CD4-positive, alpha-beta T cell treated with Interleukin-21 for 1 hour (primary cell): Measurements from ENCODE around the gene HMGB3.
"Not testable (repeated sequence)": the region's sequence is repeated elsewhere in the genome, so short reads cannot be mapped to it uniquely, and the experiment has no call there.

ENCODE experiments used
- DNase-seq: peaks from one replicate; pipeline ENCODE4 v3.0.0-alpha.2; 2020

HMGB3 gene

GRCh38 chrX:150980186-150980585, 2.9 kb upstream of the HMGB3 start:
- no peak for DNase-seq

- no peak for DNase-seq
Measured at GRCh38 chrX:150980711-150981110, 2.4 kb upstream of the HMGB3 start.

- DNase-seq = no peak
Measured at GRCh38 chrX:150982235-150982787, 824 bp upstream of the HMGB3 start.

DNA sequence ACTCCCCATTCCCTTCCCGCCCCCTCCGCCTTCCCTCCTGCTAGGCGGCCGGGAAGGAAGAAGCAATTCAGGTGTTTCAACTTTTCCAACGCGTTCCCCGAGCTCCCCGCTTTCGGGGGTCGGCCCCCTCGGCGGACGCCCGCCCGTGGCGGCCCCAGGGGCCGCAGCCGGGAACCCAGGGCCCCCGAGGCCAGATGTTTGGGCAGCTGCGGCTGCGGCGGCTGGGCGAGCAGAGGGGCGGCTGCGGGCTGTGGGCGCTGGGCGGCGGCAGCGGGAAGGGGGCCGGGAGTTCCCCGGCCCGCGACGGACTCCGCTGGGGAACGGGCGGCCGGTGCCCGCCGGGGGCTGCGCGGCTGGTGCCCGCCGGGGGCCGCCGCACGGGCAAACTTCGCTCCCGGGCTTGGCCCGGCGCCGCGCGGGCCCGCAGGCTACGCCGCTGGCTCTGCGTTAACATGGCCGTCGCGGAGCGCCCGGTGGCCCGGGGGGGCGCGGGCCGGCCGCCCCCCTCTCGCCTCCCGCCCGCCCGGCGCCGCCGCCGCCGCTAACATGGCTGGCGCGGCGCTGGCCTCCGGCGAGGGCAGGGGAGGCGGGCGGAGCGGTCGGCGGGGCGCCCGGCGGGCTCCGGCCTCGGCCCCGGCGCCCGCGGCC, 510 bp downstream of the HMGB3 start:
- peak; percentile 1 for DNase-seq

DNA sequence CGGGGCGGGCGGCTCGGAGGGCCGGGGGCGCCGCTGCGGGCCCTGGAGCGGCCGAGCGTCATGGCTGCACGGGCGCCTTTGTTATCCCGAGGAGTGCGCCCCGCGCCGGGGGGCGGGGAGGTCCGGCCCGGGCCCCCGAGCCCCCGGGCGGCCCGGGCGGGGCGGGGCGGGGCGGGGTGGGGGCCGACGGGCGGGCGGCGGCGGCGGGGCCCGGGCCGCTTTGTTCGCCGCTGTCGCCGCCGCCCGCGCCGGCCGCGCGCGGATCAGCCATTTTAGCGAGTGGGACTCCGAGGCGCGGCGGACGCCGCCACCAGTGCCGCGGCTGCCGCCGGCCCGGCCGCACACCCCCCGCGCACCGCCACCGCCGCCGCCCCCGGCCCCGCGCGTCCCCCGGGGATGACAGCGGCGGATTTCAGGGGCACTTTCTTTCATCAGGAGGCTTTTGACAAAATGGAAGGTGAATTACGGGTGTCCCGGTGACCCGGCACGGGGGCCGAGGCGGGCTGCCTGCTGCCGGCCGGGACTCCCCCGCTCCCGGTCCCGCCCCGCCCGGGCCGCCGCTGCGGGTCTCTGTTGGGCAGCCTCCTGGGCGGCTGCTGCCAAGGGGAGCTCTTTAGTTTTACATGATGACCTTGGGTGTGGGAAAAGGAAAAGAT, 1.2 kb downstream of the HMGB3 start:
- DNase-seq = no peak

DNA sequence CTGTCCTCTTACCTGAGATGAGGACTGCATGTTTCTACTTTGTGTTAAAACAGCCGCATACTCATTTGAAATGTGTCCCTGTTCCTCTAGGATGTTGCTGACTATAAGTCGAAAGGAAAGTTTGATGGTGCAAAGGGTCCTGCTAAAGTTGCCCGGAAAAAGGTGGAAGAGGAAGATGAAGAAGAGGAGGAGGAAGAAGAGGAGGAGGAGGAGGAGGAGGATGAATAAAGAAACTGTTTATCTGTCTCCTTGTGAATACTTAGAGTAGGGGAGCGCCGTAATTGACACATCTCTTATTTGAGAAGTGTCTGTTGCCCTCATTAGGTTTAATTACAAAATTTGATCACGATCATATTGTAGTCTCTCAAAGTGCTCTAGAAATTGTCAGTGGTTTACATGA, 4.6 kb downstream of the HMGB3 start:
- DNase-seq = not testable (repeated sequence)

- DNase-seq = no peak
Measured at GRCh38 chrX:150989420-150989819, 6.3 kb downstream of the HMGB3 start.

- DNase-seq = no peak
Measured at GRCh38 chrX:150990910-150991309, 7.8 kb downstream of the HMGB3 start.

- DNase-seq = no peak
Measured at GRCh38 chrX:151000861-151001331, 17.8 kb downstream of the HMGB3 start.

DNA sequence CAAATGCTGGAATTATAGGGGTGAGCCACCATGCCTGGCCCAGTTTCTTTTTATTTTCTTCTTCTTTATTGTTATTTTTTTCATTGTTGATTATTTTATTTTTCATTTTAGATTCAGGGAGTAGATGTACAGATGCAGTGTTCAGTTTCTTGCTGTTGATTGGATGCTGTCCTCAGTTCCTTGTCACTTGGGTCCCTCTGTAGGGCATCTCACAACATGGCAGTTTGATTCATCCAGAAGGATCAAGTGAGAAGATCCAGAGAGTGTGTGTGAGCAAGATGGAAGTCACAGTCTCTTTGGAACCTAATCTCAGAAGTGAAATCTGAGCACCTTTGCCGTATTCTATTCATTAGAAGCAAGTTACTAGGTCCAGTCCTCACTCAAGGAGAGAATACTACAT, 20.9 kb downstream of the HMGB3 start:
- DNase-seq = no peak

- DNase-seq = no peak
Measured at GRCh38 chrX:151006410-151007109, 23.4 kb downstream of the HMGB3 start.

- no peak for DNase-seq
Measured at GRCh38 chrX:151009582-151009981, 26.4 kb downstream of the HMGB3 start.

DNA sequence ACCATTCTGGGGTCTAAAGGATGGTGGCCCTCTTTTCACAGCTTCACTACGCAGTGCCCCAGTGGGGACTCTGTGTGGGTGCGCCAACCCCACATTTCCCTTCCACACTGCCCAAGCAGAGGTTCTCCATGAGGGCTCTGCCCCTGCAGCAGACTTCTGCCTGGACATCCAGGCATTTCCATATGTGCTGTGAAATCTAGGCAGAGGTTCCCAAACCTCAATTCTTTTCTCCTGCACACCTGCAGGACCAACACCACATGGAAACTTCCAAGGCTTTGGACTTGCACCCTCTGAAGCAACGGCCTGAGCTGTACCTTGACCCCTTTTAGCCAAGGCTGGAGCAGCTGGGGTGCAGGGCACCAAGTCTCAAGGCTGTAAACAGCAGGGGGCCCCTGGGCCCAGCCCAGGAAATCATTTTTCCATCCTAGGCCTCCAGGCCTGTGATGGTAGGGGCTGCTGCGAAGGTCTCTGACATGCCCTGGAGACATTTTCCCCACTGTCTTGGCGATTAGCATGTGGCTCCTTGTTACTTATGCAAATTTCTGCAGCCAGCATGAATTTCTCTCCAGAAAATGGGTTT, 30.1 kb downstream of the HMGB3 start:
- DNase-seq = no peak

GRCh38 chrX:151015684-151016083, 32.5 kb downstream of the HMGB3 start:
- DNase-seq = no peak

DNA sequence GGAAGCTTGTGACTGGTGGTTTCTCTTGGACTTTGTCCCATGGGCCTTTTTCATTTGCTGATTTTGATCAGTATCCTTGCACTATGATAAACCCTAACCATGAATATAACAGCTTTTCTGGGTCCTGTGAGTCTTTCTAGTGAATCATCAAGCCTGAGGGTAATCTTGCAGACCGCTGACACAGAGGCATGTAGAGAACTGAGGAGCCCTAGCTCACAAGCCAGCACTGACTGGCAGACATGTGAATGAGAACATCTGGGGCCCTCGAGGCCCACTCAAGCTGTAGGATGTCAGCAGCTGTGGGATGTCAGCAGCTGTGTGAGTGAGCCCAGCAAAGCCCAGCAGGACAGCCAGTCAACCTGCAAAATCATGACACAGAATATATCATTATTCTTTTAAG, 36.7 kb downstream of the HMGB3 start:
- DNase-seq = no peak

- DNase-seq = no peak
Measured at GRCh38 chrX:151030845-151031244, 47.7 kb downstream of the HMGB3 start.

DNA sequence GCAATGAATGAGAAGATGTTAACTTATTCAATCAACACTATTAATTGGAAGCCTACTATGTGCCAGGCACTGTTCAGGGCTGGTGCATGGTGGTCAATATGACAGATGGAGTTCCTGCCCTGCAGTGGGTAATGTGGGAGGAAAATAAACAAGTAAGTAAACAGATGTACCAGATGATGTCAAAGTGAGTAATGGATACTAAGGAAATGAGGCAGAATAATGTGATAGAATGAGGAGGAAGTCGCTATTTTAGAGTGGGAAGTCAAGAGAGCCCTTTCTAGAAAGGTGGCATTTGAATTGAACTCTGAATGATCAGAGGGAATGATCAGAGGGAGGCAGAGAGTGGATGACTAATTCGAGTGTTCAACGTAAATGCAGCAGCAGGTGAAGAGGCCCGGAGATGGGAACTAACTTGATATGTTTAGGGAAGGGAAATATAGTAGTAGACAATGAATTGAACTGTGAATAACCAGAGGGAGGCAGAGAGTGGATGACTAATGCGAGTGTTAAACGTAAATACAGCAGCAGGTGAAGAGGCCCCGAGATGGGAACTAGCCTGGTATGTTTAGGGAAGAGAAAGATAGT, 48.3 kb downstream of the HMGB3 start:
- DNase-seq = no peak

- DNase-seq = no peak
Measured at GRCh38 chrX:151039351-151039750, 56.2 kb downstream of the HMGB3 start.
